GM21737 (cell line): ENCODE measurements around the gene TMEM88.
"Not testable (repeated sequence)": the region's sequence is repeated elsewhere in the genome, so short reads cannot be mapped to it uniquely, and the experiment has no call there.

ENCODE experiments used
- ATAC-seq: cut with Tn5 transposase; IDR thresholded peaks from one replicate; pipeline ENCODE4 v1.9.1; 2021; ENCODE audit warnings: mild to moderate bottlenecking, moderate library complexity; ENCODE audit not compliant: unreplicated experiment

TMEM88 gene

GRCh38 chr17:7854851-7855659 is at the start of gene TMEM88:
Gene TMEM88, plus strand, starts transcription at chr17:7855066. Its CDS starts 9 bp downstream, at chr17:7855075.
- ATAC-seq = no peak

GRCh38 chr17:7806587-7806986 is 48.3 kb upstream of the TMEM88 start:
- no peak for ATAC-seq

- ATAC-seq = no peak
Observed at GRCh38 chr17:7807206-7807605, 47.7 kb upstream of the TMEM88 start.

- no peak for ATAC-seq
Observed at GRCh38 chr17:7809086-7809790, 45.6 kb upstream of the TMEM88 start.

GRCh38 chr17:7809791-7810343 is 45.0 kb upstream of the TMEM88 start:
- not testable (repeated sequence) for ATAC-seq

- ATAC-seq = no peak
Observed at GRCh38 chr17:7811251-7811650, 43.6 kb upstream of the TMEM88 start.

- no peak for ATAC-seq
Observed at GRCh38 chr17:7814969-7815368, 39.9 kb upstream of the TMEM88 start.

- no peak for ATAC-seq
Observed at GRCh38 chr17:7816926-7817642, 37.8 kb upstream of the TMEM88 start.

- ATAC-seq = no peak
Observed at GRCh38 chr17:7817643-7817964, 37.3 kb upstream of the TMEM88 start.

- no peak for ATAC-seq
Observed at GRCh38 chr17:7818026-7818425, 36.8 kb upstream of the TMEM88 start.

- no peak for ATAC-seq
Observed at GRCh38 chr17:7818746-7819645, 35.9 kb upstream of the TMEM88 start.

- no peak for ATAC-seq
Observed at GRCh38 chr17:7820231-7820630, 34.6 kb upstream of the TMEM88 start.

- no peak for ATAC-seq
Observed at GRCh38 chr17:7822126-7822525, 32.7 kb upstream of the TMEM88 start.

GRCh38 chr17:7823581-7824001 is 31.3 kb upstream of the TMEM88 start:
- ATAC-seq = no peak

- no peak for ATAC-seq
Observed at GRCh38 chr17:7824021-7824924, 30.6 kb upstream of the TMEM88 start.

- no peak for ATAC-seq
Observed at GRCh38 chr17:7825206-7825990, 29.5 kb upstream of the TMEM88 start.

- ATAC-seq = no peak
Observed at GRCh38 chr17:7830616-7831015, 24.2 kb upstream of the TMEM88 start.

- no peak for ATAC-seq
Observed at GRCh38 chr17:7831233-7831632, 23.6 kb upstream of the TMEM88 start.

- no peak for ATAC-seq
Observed at GRCh38 chr17:7832431-7832830, 22.4 kb upstream of the TMEM88 start.
